Parathyroid adenoma (tissue), 2 donors: ENCODE data around the gene STK32C.

Source experiments
- H2AFZ ChIP-seq: fragments of 300-600 bp; sonication (generic); one replicate; pipeline ENCODE4 v1.7.0; 2017; ENCODE audit warnings: antibody characterized with exemption, mild to moderate bottlenecking
- H3K27ac ChIP-seq: fragments of 300-600 bp; sonication (generic); one replicate; pipeline ENCODE4 v1.7.0; 2017
- H3K27me3 ChIP-seq: fragments of 300-600 bp; sonication (generic); one replicate; pipeline ENCODE4 v1.7.0; 2017; ENCODE audit warnings: low read length; ENCODE audit not compliant: control insufficient read depth, insufficient read depth
- H3K36me3 ChIP-seq: fragments of 300-600 bp; sonication (generic); one replicate; pipeline ENCODE4 v1.7.0; 2017; ENCODE audit warnings: low read length; ENCODE audit not compliant: control insufficient read depth, insufficient read depth
- H3K4me1 ChIP-seq: fragments of 300-600 bp; sonication (generic); one replicate; pipeline ENCODE4 v1.7.0; 2017; ENCODE audit warnings: control low read depth
- H3K4me2 ChIP-seq: fragments of 300-600 bp; sonication (generic); one replicate; pipeline ENCODE4 v1.7.0; 2017; ENCODE audit warnings: low read length
- H3K4me3 ChIP-seq: fragments of 300-600 bp; sonication (generic); one replicate; pipeline ENCODE4 v1.7.0; 2017; ENCODE audit warnings: low read depth, low read length
- H3K79me2 ChIP-seq: fragments of 300-600 bp; sonication (generic); one replicate; pipeline ENCODE4 v1.7.0; 2017; ENCODE audit warnings: control low read depth
- H3K9ac ChIP-seq: fragments of 300-600 bp; sonication (generic); one replicate; pipeline ENCODE4 v1.7.0; 2017; ENCODE audit warnings: mild to moderate bottlenecking
- H3K9me3 ChIP-seq: fragments of 300-600 bp; sonication (generic); one replicate; pipeline ENCODE4 v1.7.0; 2017; ENCODE audit warnings: low read length; ENCODE audit not compliant: control insufficient read depth
- CTCF ChIP-seq: fragments of 300-600 bp; sonication (generic); IDR thresholded peaks from one replicate; pipeline ENCODE4 v1.7.0; 2017; ENCODE audit warnings: antibody characterized with exemption, mild to moderate bottlenecking
- donor health status: primary hyperparathyroidism.

Gene STK32C

DNA sequence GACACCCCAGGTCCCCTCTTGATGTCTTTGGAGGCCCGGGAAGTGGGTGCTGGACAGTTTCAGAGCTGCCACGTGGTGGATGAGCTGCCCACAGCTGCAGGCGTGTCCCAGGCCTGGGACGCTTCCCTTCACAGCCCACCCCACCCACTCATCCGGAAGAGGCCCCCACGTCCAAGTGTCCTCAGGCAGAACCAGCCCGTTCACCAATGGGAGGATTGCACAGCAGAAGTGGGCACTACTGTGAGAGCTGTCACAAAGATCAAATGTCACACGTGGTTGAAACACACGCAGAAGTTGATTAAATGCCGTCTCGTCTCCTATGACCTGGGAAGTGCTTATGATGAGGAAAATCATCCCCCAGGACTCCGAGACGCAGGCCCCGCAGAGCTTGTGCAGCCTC lies 52.9 kb downstream of the STK32C start:
- H3K27ac ChIP-seq: no peak overlapping the region
- H3K79me2 ChIP-seq: no peaks in the 10 kb centered on the region
- no peaks in the 10 kb centered on the region for H3K4me1 ChIP-seq
- no peaks in the 10 kb centered on the region for H3K27me3 ChIP-seq
- H2AFZ ChIP-seq: no peak overlapping the region
- H3K36me3 ChIP-seq: no peaks in the 10 kb centered on the region
- H3K4me2 ChIP-seq: no peak overlapping the region
- H3K9me3 ChIP-seq: no peaks in the 10 kb centered on the region
- no peak overlapping the region for H3K4me3 ChIP-seq
- H3K9ac ChIP-seq: no peak overlapping the region
- TF ChIP-seq CTCF: no peak

- no peaks in the 10 kb centered on the region for H3K36me3 ChIP-seq
- H3K27me3 ChIP-seq: no peaks in the 10 kb centered on the region
- no peaks in the 10 kb centered on the region for H3K4me1 ChIP-seq
- no peak for TF ChIP-seq CTCF
- H3K9ac ChIP-seq: no peak overlapping the region
- no peaks in the 10 kb centered on the region for H3K79me2 ChIP-seq
- H3K4me2 ChIP-seq: no peak overlapping the region
- H2AFZ ChIP-seq: no peak overlapping the region
- no peak overlapping the region for H3K4me3 ChIP-seq
- no peaks in the 10 kb centered on the region for H3K9me3 ChIP-seq
- H3K27ac ChIP-seq: no peak overlapping the region
Measured at GRCh38 chr10:132253092-132253687, 54.6 kb downstream of the STK32C start.

DNA sequence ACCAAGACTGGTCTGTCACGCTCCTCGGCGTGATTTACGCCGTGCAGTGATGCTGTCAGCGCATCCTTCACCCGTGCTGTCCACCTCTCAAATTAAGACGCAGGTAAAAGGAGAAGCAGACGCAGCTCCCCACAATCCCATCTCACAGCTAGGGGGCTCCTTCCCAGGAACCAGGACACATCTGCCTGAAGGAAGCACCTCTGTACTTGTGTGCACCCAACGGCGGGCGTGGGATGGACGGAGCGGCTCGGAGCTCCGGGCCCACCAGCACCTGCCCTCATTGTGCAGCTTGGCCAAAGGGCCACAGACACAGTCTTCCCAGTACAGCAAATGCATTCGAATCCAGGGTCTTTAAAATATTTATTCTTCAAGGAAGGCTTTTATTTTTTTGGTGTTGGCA lies 55.3 kb downstream of the STK32C start:
- no peak for TF ChIP-seq CTCF

DNA sequence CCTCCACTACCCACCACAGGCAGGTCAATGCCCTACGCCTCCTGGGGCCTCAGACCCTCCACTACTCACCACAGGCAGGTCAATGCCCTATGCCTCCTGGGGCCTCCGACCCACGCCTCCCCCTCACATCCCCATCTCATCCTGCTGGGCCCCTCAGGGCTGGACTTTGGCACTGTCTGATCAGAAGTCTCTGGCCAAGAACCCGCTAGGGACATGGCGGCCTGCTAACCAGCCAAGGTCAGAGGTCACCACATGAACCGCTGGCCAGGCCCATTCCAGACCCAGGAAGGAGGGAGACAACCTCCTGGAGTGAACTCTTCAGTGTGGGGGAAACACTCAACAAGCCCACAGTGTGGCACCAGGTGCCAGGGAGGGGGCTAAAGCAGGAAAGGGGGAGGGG lies 55.8 kb downstream of the STK32C start:
- no peak overlapping the region for H2AFZ ChIP-seq
- H3K27me3 ChIP-seq: no peaks in the 10 kb centered on the region
- no peak for TF ChIP-seq CTCF
- H3K9me3 ChIP-seq: no peaks in the 10 kb centered on the region
- no peaks in the 10 kb centered on the region for H3K79me2 ChIP-seq
- no peaks in the 10 kb centered on the region for H3K36me3 ChIP-seq
- H3K4me2 ChIP-seq: no peak overlapping the region
- no peaks in the 10 kb centered on the region for H3K4me1 ChIP-seq
- no peak overlapping the region for H3K27ac ChIP-seq
- H3K4me3 ChIP-seq: no peak overlapping the region
- no peak overlapping the region for H3K9ac ChIP-seq

More for the DNA sequence above, 55.3 kb downstream of the STK32C start:
- H3K9me3 ChIP-seq: no peaks in the 10 kb centered on the region
- H3K79me2 ChIP-seq: no peaks in the 10 kb centered on the region
- H3K27ac ChIP-seq: no peak overlapping the region
- H2AFZ ChIP-seq: no peak overlapping the region
- H3K27me3 ChIP-seq: no peaks in the 10 kb centered on the region
- H3K36me3 ChIP-seq: no peaks in the 10 kb centered on the region
- H3K9ac ChIP-seq: no peak overlapping the region
- no peaks in the 10 kb centered on the region for H3K4me1 ChIP-seq
- H3K4me2 ChIP-seq: no peak overlapping the region
- H3K4me3 ChIP-seq: no peak overlapping the region
